GM12891 (cell line): ENCODE data around the gene UBASH3A.

Experiments
- POLR2A ChIP-seq: IDR thresholded peaks from 2 replicates; pipeline ENCODE4 v1.6.1; 2011; ENCODE audit warnings: low read depth, low read length, control low read depth
- POLR2AphosphoS5 ChIP-seq: IDR thresholded peaks from 2 replicates; pipeline ENCODE4 v1.6.1; 2011; ENCODE audit warnings: low read depth, low read length, control low read depth
- POU2F2 ChIP-seq: IDR thresholded peaks from 2 replicates; pipeline ENCODE4 v1.6.1; 2011; ENCODE audit warnings: low read depth, mild to moderate bottlenecking, control low read depth, low read length, moderate library complexity
- SPI1 ChIP-seq: IDR thresholded peaks from 2 replicates; pipeline ENCODE4 v1.6.1; 2011; ENCODE audit warnings: low read depth, low read length, control low read depth
- TAF1 ChIP-seq: IDR thresholded peaks from 2 replicates; pipeline ENCODE4 v1.6.1; 2011; ENCODE audit warnings: low read depth, low read length, control low read depth

DNA sequence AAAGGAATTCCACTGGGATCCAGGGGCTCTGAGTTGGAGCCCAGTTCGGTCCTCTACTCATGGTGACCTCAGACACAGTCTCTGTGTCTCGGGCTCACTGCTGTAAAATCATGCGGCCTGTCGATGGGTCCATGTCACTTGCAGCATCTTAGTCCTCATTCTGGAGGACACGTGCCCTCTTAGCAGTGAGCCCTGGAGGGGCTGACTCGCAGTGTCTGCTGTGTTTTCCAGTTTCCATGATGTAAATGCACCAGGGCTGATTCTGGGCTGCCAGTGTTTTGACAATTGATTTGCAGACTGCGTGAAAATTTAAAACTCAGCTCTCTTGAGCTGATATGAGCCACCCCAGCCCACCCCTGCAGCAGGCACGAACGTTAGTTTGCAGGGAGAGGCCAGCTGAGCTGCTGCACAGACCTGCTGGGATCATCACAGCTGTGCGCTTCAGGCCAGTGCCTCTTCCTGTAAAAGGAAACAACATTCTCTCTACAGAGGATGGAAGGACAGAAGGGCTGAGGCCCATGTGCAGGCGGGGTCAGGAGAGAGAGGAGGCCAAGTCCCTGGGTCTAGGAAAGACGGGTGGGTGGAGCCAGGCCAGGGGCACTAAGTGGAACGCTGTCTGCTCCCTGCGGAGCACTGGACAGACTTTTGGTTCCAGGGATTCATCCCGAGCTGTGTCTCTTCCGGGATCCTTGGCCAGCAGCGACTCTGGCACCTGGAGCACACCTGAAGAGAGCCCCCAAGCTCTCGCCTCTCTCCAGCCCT lies 49.7 kb downstream of the UBASH3A start:
- TF ChIP-seq POLR2AphosphoS5 = no peak
- no peak for TF ChIP-seq POLR2A
- no peak for TF ChIP-seq TAF1
- TF ChIP-seq POU2F2 = no peak
- no peak for TF ChIP-seq SPI1
